Measurements from ENCODE around the gene TEDC2. TPM values are rescaled to one million over a fixed set of nuclear protein-coding genes. Genes with fewer than 3 reads are reported as not detected.

The TEDC2 gene
- total RNA-seq, 4 donors from 2014 or later, result 1.4 to 2.3 TPM; not detected in 2

- H3K36me3 ChIP-seq, result no peaks in the 10 kb centered on the region
- in situ Hi-C loops (cut with MboI; ENCODE audit: low pct_ligation_motif_present in 1 of 4, low pct_unique_long_range_greater_than_20kb in 1 of 4, low sequenced_read_pairs in 3 of 4), result loop anchor here (10.0 to 25.0 kb wide), 4 partner anchors 63 to 336 kb away; partner anchors contain the start of genes ABCA3 (in 2 of the 4), CASKIN1 (in 1 of the 4) and TRAF7 (in 1 of the 4)
Observed at GRCh38 chr16:2497695-2498484, 38.0 kb downstream of the TEDC2 start.

DNA sequence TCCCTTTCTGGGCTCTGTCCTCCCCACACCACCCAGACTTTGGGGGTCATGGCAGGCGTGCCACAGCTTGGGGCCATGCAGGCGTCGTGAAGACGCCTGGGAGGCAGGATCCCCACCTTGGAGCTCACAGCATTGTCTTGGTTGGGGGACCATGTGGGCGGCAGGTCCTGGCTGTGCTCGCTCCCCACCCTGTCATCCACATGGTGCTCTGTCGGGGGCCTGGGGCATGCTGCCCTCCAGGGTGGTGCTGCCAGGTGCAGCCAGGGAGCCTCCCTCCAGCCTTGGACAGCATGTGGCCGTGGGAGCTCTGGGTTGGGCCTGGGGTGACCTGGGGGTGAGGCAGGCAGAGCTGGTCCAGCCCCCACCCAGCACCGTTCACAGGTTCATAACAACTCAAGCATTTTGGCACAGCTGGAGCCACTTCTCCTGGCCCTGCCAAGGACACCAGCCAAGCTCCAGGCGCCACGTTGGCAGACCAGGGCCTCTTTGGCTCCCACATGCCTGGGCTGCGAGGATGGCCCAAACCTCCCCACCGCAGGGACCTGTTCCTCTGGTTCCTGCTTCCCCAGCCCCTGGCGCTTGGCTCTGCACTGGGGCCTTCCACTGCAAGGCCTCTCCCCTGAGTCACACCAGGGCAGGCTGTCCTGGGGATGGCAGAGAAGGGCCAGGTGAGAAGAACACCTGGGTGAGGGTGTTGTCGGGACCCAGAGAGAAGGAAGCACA, 38.8 kb downstream of the TEDC2 start:
- Histone ChIP-seq H3K27me3 (no peaks in the 10 kb centered on the region), H3K9me3 (no peaks in the 10 kb centered on the region), H3K27ac (no peak overlapping the region), H3K4me1 (peaks cover 6 to 31% (median 11%) of the 10 kb centered on the region in 4 donors), H3K4me3 (no peak overlapping the region), H3K36me3 (no peaks in the 10 kb centered on the region)
- DNase-seq, result no peak
- no peak for TF ChIP-seq POLR2AphosphoS5 (IDR thresholded peaks at IDR 0.05)
- TF ChIP-seq EP300 (IDR thresholded peaks at IDR 0.05; ENCODE audit: low read depth), result no peak
- TF ChIP-seq POLR2A (IDR thresholded peaks at IDR 0.05), result no peak
- TF ChIP-seq, protein P1, sequence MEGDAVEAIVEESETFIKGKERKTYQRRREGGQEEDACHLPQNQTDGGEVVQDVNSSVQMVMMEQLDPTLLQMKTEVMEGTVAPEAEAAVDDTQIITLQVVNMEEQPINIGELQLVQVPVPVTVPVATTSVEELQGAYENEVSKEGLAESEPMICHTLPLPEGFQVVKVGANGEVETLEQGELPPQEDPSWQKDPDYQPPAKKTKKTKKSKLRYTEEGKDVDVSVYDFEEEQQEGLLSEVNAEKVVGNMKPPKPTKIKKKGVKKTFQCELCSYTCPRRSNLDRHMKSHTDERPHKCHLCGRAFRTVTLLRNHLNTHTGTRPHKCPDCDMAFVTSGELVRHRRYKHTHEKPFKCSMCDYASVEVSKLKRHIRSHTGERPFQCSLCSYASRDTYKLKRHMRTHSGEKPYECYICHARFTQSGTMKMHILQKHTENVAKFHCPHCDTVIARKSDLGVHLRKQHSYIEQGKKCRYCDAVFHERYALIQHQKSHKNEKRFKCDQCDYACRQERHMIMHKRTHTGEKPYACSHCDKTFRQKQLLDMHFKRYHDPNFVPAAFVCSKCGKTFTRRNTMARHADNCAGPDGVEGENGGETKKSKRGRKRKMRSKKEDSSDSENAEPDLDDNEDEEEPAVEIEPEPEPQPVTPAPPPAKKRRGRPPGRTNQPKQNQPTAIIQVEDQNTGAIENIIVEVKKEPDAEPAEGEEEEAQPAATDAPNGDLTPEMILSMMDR (IDR thresholded peaks at IDR 0.05), result no peak
- intact Hi-C loops (cut with DNase I; ENCODE audit: low total_unique reads) (loop anchor here (5.0 kb wide), 1 partner anchor 156 kb away; the partner anchor contains the start of gene ABCA3), in situ Hi-C loops (cut with MboI; ENCODE audit: low pct_ligation_motif_present in 1 of 4, low pct_unique_long_range_greater_than_20kb in 1 of 4, low sequenced_read_pairs in 3 of 4) (loop anchor here (10.0 to 25.0 kb wide), 4 partner anchors 64 to 336 kb away; partner anchors contain the start of genes ABCA3 (in 2 of the 4), CASKIN1 (in 1 of the 4) and TRAF7 (in 1 of the 4))
- 90% methylated on average over 12 of the region's 15 CpGs; no CpG with 5 or more reads in 1 of the 2 donors for WGBS, 2 donors (ENCODE audit: low coverage in 1 of 2)

More at GRCh38 chr16:2497695-2498484, 38.0 kb downstream of the TEDC2 start:
- WGBS, 2 donors (ENCODE audit: low coverage in 1 of 2), result 71 to 80% methylated on average over 1 to 26 of the region's 26 CpGs
- H3K9me3 ChIP-seq, result no peaks in the 10 kb centered on the region
- peaks cover 6 to 29% (median 11%) of the 10 kb centered on the region in 4 donors for H3K4me1 ChIP-seq
- no peak overlapping the region for H3K4me3 ChIP-seq
- no peaks in the 10 kb centered on the region for H3K27me3 ChIP-seq
- DNase-seq, result no peak
- intact Hi-C loops (cut with DNase I; ENCODE audit: low total_unique reads), result loop anchor here (5.0 kb wide), 1 partner anchor 156 kb away; the partner anchor contains the start of gene ABCA3
- no peak for TF ChIP-seq EP300 (IDR thresholded peaks at IDR 0.05; ENCODE audit: low read depth)
- no peak for TF ChIP-seq POLR2AphosphoS5 (IDR thresholded peaks at IDR 0.05)
- TF ChIP-seq, protein P1 (IDR thresholded peaks at IDR 0.05), result no peak
- TF ChIP-seq POLR2A (IDR thresholded peaks at IDR 0.05), result no peak
- H3K27ac ChIP-seq, result no peak overlapping the region

DNA sequence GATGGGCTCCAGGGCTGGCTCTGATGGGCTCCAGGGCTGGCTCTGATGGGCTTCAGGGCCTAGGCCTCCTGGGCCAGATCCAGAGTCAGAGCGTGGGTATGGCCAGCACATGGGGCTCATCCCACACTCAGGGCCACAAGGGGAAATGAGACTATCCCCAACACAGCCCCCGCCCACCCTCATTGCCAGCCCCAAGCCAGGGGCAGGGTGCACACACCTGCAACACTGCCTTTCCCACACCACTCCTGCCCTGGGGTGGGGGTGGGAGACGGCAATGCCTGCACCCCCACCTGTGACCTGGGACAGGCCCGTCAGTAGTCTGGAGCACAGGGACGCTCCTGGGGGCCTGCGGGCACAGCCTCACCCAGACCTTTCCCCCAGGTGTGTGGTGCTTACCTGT, 39.5 kb downstream of the TEDC2 start:
- Histone ChIP-seq H3K27me3 (no peaks in the 10 kb centered on the region), H3K36me3 (no peaks in the 10 kb centered on the region), H3K4me3 (no peak overlapping the region), H3K27ac (no peak overlapping the region), H3K9me3 (no peaks in the 10 kb centered on the region), H3K4me1 (peaks cover 6 to 31% (median 11%) of the 10 kb centered on the region in 4 donors)
- in situ Hi-C loops (cut with MboI; ENCODE audit: low pct_ligation_motif_present in 1 of 4, low pct_unique_long_range_greater_than_20kb in 1 of 4, low sequenced_read_pairs in 3 of 4), result loop anchor here (10.0 to 25.0 kb wide), 4 partner anchors 65 to 337 kb away; partner anchors contain the start of genes ABCA3 (in 2 of the 4), CASKIN1 (in 1 of the 4) and TRAF7 (in 1 of the 4)
- intact Hi-C loops (cut with DNase I; ENCODE audit: low total_unique reads), result loop anchor here (5.0 kb wide), 1 partner anchor 157 kb away; the partner anchor contains the start of gene ABCA3
- TF ChIP-seq POLR2AphosphoS5 (IDR thresholded peaks at IDR 0.05) (no peak), EP300 (IDR thresholded peaks at IDR 0.05; ENCODE audit: low read depth) (no peak), POLR2A (IDR thresholded peaks at IDR 0.05) (no peak)
- TF ChIP-seq, protein P1 (IDR thresholded peaks at IDR 0.05), result no peak
- no peak for DNase-seq
- 91% methylated on average over 6 of the region's 6 CpGs; no CpG with 5 or more reads in 1 of the 2 donors for WGBS, 2 donors (ENCODE audit: low coverage in 1 of 2)

Data from transverse colon (tissue), 4 donors.